Tibial nerve (tissue), 4 donors: ENCODE measurements around the gene ARL2BP. TPM values are rescaled to one million over a fixed set of nuclear protein-coding genes. Genes with fewer than 3 reads are reported as not detected.
A peak's percentile ranks its signal among the peaks of the same experiment; 100 is the strongest.
"Not testable (repeated sequence)": the region's sequence is repeated elsewhere in the genome, so short reads cannot be mapped to it uniquely, and the experiment has no call there.

Source experiments
- DNase-seq, 2 donors: peaks; one replicate each; pipeline ENCODE4 v3.0.0-alpha.2; 2019; ENCODE audit warnings: low spot score in 2 of 2
- H3K27ac ChIP-seq, 4 donors: fragments of 200-600 bp; sonication (generic) in 3 of 4; one replicate each; pipeline ENCODE4 v1.5.1; 2017 to 2019; ENCODE audit warnings: mild to moderate bottlenecking in 1 of 4
- H3K27me3 ChIP-seq, 2 donors: fragments of 200-600 bp; sonication (generic) in 1 of 2; one replicate each; pipeline versions ENCODE4 v1.5.1 to v1.6.0; 2017 to 2019
- H3K36me3 ChIP-seq, 3 donors: fragments of 200-600 bp; sonication (generic); one replicate each; pipeline ENCODE4 v1.5.1; 2018 to 2019
- H3K4me1 ChIP-seq, 4 donors: fragments of 200-600 bp; sonication (generic) in 3 of 4; one replicate each; pipeline ENCODE4 v1.5.1; 2017 to 2019
- H3K4me3 ChIP-seq, 4 donors: fragments of 200-600 bp; sonication (generic) in 3 of 4; one replicate each; pipeline ENCODE4 v1.5.1; 2017 to 2019; ENCODE audit warnings: mild to moderate bottlenecking in 1 of 4, moderate library complexity in 1 of 4
- H3K9me3 ChIP-seq, 4 donors: fragments of 200-600 bp; sonication (generic) in 3 of 4; one replicate each; pipeline ENCODE4 v1.5.1; 2017 to 2019
- EP300 ChIP-seq, 2 donors: sonication (generic); formaldehyde crosslinking; IDR thresholded peaks; one replicate each; pipeline ENCODE4 v1.6.1; 2017; ENCODE audit warnings: antibody characterized with exemption in 2 of 2, mild to moderate bottlenecking in 1 of 2
- POLR2A ChIP-seq, 2 donors: fragments of 450-650 bp; IDR thresholded peaks; one replicate each; pipeline ENCODE4 v1.6.1; 2017; ENCODE audit warnings: antibody characterized with exemption in 2 of 2, mild to moderate bottlenecking in 2 of 2, moderate library complexity in 2 of 2
- WGBS, 2 donors: methylation state at CpG; one replicate each; pipeline ENCODE4 v1.1.5; 2018; 5-methylcytosine and 5-hydroxymethylcytosine counted together
- total RNA-seq, 4 donors: library from RNA; depleted of rRNA; stranded (reverse); fragments of >200 nt; gene quantifications; one replicate each; pipeline ENCODE4 v1.1.0, GENCODE V29; 2016
- TF ChIP-seq, protein P1 (sequence below), 5 experiments: fragments of 200-600 bp in 3 of 5; fragments of 450-650 bp in 2 of 5; sonication (generic) in 3 of 5; IDR thresholded peaks; one replicate each; pipeline ENCODE4 v1.5.1; 2016 to 2019; ENCODE audit warnings: antibody characterized with exemption in 5 of 5, mild to moderate bottlenecking in 3 of 5, moderate library complexity in 2 of 5

Gene ARL2BP
- total RNA-seq, 4 donors from 2014 or later = 54.0 to 63.8 (median 55.5) TPM

DNA sequence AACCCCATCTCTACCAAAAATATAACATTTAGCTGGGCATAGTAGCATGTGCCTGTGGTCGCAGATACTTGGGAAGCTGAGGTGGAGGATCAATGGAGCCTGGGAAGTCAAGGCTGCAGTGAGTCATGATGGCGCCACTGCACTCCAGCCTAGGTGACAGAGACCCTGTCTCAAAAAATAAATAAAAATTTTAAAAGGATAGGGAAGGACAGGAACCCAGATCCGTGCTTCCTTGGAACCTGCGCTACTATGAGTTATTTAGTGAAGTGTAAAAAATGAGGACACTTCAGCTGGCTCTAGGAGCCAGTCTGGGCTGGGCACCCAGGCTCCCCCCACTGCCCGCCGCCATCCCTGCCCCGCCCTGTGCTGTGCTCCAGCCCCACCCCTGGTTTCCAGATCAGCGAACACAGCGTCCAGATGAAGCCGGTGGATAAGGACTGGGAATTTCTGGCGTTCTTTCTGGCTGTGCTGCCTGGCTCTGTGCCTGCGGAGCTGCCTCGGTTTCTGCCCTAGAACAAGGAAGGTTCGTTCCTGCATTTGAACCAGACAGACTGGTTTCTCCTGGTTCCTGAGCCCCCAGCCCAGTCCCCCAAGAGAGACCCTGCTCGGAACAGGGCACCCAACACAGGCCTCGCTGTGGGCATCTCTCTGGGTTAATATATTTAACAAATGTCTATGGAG is 20.9 kb downstream of the ARL2BP start:
- 40 to 47% methylated on average over 16 of the region's 16 CpGs for WGBS, 2 donors
- Histone ChIP-seq H3K9me3 (no peaks in the 10 kb centered on the region), H3K27me3 (no peaks in the 10 kb centered on the region), H3K36me3 (no peaks in the 10 kb centered on the region), H3K4me1 (peaks cover 6 to 90% (median 43%) of the 10 kb centered on the region in 4 donors), H3K27ac (peak overlapping the region; percentile 53 to 92 (median 84)), H3K4me3 (peak overlapping the region in 3 of 4 donors; percentile 0 to 29 (median 19))
- DNase-seq = peak; percentile 24 to 37
- TF ChIP-seq POLR2A (IDR thresholded peaks at IDR 0.05) (peak in 1 of 2 donors; percentile 12), EP300 (IDR thresholded peaks at IDR 0.05) (peak in 1 of 2 donors; percentile 59)
- TF ChIP-seq, protein P1, sequence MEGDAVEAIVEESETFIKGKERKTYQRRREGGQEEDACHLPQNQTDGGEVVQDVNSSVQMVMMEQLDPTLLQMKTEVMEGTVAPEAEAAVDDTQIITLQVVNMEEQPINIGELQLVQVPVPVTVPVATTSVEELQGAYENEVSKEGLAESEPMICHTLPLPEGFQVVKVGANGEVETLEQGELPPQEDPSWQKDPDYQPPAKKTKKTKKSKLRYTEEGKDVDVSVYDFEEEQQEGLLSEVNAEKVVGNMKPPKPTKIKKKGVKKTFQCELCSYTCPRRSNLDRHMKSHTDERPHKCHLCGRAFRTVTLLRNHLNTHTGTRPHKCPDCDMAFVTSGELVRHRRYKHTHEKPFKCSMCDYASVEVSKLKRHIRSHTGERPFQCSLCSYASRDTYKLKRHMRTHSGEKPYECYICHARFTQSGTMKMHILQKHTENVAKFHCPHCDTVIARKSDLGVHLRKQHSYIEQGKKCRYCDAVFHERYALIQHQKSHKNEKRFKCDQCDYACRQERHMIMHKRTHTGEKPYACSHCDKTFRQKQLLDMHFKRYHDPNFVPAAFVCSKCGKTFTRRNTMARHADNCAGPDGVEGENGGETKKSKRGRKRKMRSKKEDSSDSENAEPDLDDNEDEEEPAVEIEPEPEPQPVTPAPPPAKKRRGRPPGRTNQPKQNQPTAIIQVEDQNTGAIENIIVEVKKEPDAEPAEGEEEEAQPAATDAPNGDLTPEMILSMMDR (IDR thresholded peaks at IDR 0.05) = no peak

DNA sequence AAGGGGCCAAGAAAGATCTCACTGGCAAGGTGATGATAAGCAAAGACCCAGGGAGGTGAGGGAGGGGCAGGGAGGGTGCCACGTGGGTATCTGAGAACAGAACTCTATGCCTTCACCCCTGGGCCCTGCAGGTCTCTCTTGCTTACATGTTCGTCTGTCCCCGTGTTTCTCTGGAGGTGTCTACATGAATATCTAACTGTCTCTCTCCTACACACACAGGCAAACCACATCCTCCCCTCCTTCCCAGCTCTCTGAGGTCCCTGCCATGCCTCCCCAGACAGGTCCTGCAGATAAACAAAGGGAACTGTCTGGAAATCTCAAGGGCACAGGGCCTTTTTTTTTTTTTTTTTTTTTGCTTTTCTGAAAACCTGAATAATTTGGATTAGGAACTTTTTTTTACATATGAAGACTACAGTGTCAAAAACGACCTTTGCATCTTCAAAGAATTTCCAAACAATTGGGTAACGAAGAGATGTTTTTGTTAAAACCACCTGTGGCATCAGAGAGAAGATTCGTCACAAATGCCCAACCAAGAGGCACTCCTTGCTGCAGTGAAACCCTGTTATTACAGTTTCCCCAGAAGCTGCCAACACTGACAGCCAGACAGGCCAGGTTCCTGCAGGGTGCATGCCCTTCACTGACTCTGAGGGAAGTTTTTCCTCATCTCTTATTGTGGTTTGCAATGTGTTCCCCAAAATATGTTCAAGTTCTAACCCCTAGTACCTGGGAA is 21.6 kb downstream of the ARL2BP start:
- no peak for DNase-seq
- 41% methylated on average over 6 of the region's 6 CpGs for WGBS, 2 donors

DNA sequence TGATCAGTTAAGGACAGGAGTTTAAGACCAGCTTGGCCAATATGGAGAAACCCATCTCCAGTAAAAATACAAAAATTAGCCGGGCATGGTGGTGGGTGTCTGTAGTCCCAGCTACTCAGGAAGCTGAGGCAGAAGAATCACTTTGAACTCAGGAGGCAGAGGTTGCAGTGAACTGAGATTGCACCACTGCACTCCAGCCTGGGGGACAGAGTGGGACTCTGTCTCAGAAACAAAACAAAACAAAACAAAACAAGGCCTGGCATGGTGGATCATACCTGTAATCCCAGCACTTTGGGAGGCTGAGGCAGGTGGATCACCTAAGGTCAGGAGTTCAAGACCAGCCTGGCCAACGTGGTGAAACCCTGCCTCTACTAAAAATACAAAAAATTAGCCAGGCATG is 22.3 kb downstream of the ARL2BP start:
- 33 to 37% methylated on average over 2 of the region's 2 CpGs for WGBS, 2 donors
- Histone ChIP-seq H3K27ac (peak overlapping the region; percentile 53 to 92 (median 84)), H3K4me1 (peaks cover 6 to 92% (median 38%) of the 10 kb centered on the region in 4 donors)
- not testable (repeated sequence) for H3K9me3 ChIP-seq, H3K27me3 ChIP-seq, H3K36me3 ChIP-seq, DNase-seq, H3K4me3 ChIP-seq

More for the DNA sequence above, 21.6 kb downstream of the ARL2BP start:
- H3K27me3 ChIP-seq = no peaks in the 10 kb centered on the region
- TF ChIP-seq EP300 (IDR thresholded peaks at IDR 0.05) (no peak), POLR2A (IDR thresholded peaks at IDR 0.05) (no peak)
- TF ChIP-seq, protein P1 (IDR thresholded peaks at IDR 0.05) = no peak
- H3K36me3 ChIP-seq = no peaks in the 10 kb centered on the region
- H3K4me3 ChIP-seq = peak overlapping the region in 3 of 4 donors; percentile 0 to 29 (median 19)
- no peaks in the 10 kb centered on the region for H3K9me3 ChIP-seq
- peaks cover 6 to 90% (median 39%) of the 10 kb centered on the region in 4 donors for H3K4me1 ChIP-seq
- peak overlapping the region; percentile 53 to 92 (median 84) for H3K27ac ChIP-seq

DNA sequence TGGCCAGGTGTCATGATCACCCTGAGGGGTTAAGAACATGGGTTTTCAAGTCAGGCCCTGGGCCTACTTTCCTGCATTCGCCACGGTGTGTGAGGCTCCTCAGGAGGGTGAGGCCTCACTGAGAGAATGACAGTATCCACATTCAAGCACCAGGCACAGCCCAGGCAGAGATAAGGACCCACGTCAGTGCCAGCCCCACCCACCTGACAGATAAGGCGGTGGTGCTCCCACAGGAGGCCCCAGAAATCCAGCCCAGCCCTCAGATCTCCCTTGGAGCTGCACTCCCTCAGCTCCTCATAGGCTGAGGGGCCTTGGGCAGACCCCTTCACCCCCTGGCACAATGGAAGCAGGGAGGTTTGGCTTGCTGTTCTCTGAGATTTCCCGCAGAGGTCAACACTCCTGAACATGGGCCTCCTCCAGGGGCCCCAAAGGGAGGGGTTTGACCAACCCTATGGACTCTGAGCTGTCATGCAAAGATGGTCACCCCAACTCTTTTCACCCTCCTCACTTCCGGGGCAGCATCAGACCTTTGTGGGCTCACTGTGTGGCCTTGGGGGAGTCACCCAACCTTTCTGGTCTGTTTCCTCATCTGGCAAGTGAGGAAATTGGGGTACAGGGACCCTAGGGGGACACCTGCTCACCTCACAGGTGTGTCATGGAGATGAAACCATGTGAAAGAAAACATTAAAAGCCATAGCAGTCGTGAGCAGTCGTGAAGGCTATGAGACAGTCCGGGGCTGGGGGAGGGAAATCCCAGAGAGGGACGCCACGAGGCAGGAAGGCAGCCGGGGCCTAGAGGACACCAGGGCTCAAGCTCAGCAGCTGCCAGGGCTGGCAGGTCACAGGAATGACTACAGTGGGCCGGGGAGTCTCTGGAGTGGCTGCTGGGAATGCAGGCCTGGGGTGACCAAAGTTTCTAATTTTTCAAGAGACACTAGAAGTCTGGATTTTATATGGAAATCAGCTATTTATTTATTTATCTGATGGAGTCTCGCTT is 24.0 kb downstream of the ARL2BP start:
- H3K4me3 ChIP-seq = no peak overlapping the region
- TF ChIP-seq POLR2A (IDR thresholded peaks at IDR 0.05) = no peak
- peak overlapping the region; percentile 62 to 92 (median 84) for H3K27ac ChIP-seq
- H3K9me3 ChIP-seq = no peaks in the 10 kb centered on the region
- no peaks in the 10 kb centered on the region for H3K27me3 ChIP-seq
- 46 to 55% methylated on average over 12 to 13 of the region's 14 CpGs for WGBS, 2 donors
- peaks cover 6 to 92% (median 34%) of the 10 kb centered on the region in 4 donors for H3K4me1 ChIP-seq
- DNase-seq = no peak
- H3K36me3 ChIP-seq = no peaks in the 10 kb centered on the region

DNA sequence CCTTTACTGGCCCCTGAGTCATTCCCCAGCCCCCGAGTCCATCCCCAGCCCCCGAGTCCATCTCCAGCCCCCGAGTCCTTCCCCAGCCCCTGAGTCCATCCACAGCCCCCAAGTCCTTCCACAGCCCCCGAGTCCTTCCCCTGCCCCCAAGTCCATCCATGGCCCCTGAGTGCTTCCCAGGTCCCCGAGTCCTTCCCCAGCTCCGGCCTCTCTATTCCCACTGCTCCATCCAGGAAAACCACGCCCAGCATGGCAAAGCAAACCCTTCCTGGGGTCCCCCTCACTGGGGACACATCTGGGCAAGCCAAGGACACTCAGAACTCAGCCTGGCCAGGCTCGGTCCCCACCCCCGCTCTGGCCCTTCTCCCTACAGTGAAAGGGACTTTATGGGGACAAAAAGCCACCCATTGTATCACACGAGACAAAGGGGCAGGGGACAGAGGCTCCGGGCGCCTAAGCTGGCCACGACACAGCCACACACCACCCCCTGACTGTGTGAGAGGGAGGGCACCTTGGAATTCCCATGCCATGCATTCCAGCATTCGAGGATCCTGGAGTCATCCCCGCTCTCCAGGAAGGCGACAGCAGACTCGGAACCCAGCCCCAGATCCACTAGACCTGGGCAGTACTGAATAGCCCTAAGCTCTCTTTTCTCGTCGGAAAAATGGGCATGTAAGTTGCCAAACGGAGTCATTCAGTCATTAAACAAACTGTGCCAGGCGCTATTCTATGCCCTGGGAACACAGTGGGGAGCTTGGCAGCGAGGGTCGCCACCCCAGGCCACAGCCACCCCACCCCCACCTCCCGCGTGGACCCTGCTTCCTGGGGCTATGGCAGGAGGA is 25.4 kb downstream of the ARL2BP start:
- WGBS, 2 donors = 52 to 62% methylated on average over 19 to 25 of the region's 25 CpGs
- H3K27me3 ChIP-seq = no peaks in the 10 kb centered on the region
- no peaks in the 10 kb centered on the region for H3K9me3 ChIP-seq
- peak overlapping the region in 1 of 4 donors; percentile 5 for H3K4me3 ChIP-seq
- DNase-seq = no peak
- H3K4me1 ChIP-seq = peaks cover 6 to 87% (median 34%) of the 10 kb centered on the region in 4 donors
- H3K27ac ChIP-seq = peak overlapping the region; percentile 52 to 92 (median 84)
- peak in 1 of 2 donors; percentile 18 for TF ChIP-seq POLR2A (IDR thresholded peaks at IDR 0.05)
- TF ChIP-seq EP300 (IDR thresholded peaks at IDR 0.05) = peak; percentile 43 to 87
- TF ChIP-seq, protein P1 (IDR thresholded peaks at IDR 0.05) = no peak
- H3K36me3 ChIP-seq = no peaks in the 10 kb centered on the region
